ENCODE results near the gene HLA-DMB. TPM values are rescaled to one million over a fixed set of nuclear protein-coding genes. Genes with fewer than 3 reads are reported as not detected.
"Not testable (repeated sequence)": the region's sequence is repeated elsewhere in the genome, so short reads cannot be mapped to it uniquely, and the experiment has no call there.

HLA-DMB gene
- polyA plus RNA-seq, 4 donors = 70.0 to 77.3 (median 73.0) TPM

DNA sequence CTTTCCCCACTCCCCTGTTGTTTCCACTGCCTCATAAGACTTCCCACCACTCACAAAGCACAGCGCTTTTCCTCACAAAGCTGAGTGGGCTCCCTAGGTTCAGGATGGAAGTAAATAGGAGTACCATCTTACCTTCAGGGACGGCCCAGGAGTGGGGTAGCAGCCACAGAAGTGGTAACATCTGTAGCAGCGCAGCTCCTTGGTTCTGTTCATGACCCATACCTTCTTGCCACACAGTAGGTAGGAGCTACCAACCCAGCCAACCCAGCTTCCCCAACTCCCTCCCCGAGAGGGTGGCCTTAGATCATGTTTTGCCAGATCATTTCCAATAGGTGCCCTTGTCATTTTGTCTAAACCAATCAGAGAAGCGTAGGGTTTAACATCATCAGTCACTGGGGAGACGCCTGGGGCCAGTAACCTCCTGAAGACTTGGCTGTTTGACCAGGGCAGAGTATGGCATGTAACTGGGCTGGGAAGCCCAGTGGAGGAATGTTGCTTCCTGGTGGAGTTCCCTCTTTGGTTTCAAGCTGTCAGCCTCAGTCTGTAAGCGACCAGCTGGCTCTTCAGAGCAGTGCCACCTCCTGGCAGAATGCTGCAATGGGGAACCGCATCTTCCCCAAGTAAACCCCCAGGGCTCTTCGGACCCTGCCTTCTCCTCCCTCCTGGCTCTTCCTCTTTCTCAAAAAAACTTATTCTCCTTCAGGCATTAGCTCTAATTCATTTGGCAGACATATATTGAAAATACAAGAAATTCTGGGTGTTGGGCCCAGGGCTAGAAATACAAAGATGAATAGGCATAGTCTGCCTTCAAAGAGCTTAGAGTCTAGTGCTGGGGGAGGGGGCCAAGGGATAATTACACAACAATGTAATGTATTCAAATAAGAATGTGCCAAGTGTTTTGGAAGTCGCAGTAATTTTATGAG is 12.2 kb upstream of the HLA-DMB start, which contains the start of gene HLA-DMA:
HLA-DMA (minus strand) TSS at position 281 of the 923 bp plus-strand sequence; CDS start at position 220, 61 bp downstream.
- DNase-seq (ENCODE audit: low read depth in 4 of 4, low spot score in 3 of 4) = peak in 2 of 4 donors; percentile 62 to 65

DNA sequence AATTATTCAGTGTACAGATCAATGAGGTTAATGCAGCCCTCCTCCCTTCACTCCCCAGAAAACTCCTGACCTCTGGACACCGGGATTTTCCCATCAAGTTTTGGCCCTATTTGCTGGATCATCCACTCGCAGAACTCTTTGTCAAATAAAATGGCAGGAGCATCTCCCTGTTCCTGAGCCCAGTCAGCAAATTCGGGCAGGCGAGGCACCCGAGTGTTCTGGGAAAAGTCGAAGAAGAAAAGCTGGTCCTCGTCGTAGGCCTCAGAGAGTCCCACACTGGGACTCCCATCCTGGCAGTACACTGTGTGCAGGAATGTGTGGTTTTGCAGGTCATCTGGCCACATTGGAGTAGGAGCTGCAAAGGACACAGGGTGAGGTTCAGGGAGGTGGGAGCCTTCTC is 9.6 kb upstream of the HLA-DMB start:
- DNase-seq (ENCODE audit: low read depth in 4 of 4, low spot score in 3 of 4) = no peak

DNA sequence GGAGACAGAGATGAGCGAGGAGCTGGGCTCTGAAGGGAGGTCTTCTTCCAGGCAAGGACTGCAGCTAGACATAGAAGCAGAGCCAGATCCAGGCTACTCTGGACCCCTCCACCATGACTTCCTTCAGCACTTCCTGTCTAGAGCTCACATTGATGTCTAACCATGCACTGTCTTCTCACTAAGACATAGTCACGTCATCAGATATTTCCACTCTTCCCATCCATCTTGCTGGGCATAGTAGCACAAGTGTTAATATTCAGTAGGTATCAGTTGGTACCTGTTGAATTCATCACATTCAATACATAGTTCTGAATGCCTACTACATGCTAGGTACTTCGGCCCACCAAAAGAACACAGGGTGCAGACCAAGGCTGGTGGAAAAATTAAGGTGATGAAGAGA is 9.2 kb upstream of the HLA-DMB start:
- DNase-seq (ENCODE audit: low read depth in 4 of 4, low spot score in 3 of 4) = no peak

DNA sequence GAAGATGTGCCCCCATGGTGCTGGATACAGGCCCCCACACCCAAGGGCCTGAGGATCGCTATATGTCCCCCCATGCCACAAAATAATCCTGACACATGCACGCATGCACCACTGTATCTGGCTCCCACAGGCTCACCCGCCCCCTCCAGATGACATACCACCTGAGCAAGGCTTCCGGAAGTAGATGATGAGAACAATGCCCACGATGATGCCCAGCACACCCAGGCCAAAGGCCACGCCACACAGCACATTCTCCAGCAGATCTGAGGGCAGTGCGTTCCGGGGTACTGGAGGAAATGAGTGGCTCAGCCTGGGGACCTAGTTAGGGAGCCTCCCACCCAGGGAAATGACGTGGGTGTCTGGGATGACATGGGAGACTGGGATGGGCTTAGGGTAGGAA is 8.3 kb upstream of the HLA-DMB start:
- DNase-seq (ENCODE audit: low read depth in 4 of 4, low spot score in 3 of 4) = no peak

DNA sequence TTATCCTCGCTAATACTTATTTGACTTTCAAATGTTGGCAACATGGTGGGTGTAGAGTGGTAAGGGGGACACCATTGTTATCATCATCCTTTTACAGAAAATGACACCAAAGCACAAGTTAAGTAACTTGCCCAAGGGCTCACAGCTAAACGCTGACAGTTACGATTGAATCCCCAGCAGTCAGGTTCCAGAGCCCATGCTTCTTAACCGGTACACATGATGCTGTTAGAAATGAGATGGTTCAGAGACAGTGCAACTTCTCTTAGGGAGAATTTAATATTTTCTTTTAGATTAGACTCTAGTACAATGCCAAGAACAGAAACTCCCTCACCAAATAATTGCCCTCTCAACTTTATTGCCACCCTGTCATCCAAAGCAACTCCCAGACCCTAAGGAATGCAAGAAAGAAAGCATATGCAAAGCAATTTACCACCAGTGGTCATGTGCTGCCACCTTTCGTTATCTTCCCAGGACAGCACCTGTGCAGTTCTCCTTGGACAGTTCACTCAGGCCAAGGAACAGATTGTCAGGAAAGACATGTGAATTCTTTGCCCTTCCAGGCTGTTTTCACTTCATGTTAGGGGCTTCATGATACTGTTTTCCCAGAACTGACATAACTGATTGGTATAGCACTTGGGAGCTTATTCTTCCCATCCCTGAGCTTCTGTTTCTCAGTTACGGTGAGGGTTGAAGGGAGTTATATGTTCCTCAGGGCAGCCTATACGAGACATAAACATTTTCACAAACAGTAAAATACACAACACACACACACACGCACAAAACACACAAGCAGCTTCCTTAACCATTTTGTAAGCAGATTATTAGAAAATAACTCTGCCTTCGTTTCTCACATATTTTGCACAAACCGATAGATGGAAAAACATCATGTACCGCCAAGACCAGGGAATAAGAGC is 7.0 kb upstream of the HLA-DMB start:
- DNase-seq (ENCODE audit: low read depth in 4 of 4, low spot score in 3 of 4) = peak in 2 of 4 donors; percentile 57 to 65

DNA sequence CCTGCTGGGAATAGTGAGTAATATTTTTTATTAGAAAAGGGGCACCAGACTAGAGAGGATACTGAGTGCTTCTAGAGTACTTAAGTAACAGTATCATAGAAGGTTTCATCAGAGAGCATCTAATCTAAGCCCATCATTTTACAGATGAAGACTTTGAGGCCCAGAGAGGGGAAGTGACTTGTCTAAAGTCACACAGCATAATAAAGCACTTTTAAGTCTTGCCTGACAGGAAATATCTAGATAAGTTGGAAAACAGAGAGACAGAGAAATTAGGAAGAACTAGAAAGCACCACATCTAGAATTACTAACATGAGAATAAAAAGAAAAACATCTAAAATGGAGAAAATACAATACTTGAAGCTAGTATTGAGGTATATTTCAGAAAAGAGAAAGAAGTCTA is 6.1 kb upstream of the HLA-DMB start:
- DNase-seq (ENCODE audit: low read depth in 4 of 4, low spot score in 3 of 4) = no peak

DNA sequence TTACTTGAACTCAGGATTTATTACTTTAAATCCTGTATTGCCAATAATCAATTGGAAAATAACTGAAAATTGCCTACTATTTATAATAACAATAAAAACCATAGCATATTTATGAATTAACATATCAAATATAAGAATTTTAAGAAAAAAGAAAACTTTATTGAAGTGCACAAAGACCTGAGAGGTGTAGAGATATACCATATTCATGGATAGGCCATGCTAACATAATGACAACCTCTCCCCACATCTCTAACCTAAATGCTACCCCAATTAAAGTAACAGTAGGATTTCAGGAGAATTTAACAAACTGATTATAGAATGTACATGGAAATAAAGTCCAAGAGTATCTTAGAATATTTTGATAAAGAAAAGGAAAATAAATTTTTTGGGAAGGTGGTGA is 5.1 kb upstream of the HLA-DMB start:
- DNase-seq (ENCODE audit: low read depth in 4 of 4, low spot score in 3 of 4) = no peak

DNA sequence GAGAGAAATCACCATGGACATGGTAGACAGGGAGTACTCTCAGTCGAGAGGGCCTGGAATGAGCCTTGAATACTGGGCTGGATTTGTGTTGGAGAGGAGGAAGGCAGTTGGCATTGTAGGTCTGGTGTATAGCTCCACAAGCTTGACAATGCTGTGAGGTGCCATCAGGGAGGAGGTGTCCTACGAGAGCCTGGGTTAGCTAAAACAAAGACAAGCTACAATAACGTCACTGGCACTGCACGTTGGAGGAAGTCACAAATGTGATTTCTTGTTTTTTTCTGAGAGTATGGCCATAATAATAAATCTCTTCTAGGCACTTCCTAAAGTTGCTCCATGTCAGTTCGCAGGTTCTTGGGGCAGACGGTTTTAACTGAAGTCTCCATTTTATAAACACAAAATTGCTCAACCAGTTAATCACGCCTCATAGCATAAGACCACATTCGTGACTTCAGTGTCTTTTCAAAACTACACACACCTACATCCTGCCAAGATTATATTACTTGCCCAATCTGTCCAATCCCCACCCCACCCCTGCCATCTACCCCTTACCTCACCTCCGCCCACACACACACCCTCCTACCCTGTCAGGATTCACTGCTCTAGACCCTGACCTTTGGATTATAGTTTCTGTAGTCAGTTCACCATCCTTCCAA is 4.4 kb upstream of the HLA-DMB start:
- no peak for DNase-seq (ENCODE audit: low read depth in 4 of 4, low spot score in 3 of 4)

DNA sequence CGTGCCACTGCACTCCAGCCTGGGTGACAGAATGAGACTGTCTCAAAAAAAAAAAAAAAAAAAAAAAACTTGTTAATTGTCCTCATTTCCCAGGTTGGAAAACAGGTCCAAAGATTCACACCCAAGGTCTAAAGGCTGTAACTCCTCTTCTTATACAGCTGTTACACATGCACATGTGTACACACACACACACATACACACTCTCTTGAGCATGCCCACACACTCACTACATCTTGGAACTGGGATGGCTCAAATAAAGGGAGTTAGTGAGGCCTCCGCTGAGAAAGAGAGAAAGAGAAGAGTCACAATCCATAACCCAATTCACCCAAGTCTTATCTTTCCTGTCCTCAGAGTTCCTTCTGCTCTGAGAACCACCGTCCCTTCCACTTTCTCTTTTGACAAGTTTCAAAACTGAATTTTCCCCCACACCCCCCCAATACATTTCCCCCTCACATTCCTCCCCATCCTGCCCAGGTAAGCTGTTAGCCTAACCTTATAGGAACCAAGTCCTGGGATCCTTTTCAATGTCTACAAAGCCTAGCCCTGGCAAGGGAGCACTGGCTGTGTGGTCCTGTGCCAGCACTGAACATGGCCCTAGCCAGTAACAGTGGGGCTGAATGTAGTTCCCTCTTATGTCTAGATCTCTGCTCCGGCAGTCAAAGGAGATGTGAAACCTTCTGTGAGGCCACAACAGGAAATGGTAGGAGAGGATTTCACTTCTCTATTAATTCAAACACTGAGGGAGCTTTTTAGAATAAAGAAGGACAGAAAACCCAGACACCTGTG is 3.2 kb upstream of the HLA-DMB start:
- DNase-seq (ENCODE audit: low read depth in 4 of 4, low spot score in 3 of 4) = no peak

DNA sequence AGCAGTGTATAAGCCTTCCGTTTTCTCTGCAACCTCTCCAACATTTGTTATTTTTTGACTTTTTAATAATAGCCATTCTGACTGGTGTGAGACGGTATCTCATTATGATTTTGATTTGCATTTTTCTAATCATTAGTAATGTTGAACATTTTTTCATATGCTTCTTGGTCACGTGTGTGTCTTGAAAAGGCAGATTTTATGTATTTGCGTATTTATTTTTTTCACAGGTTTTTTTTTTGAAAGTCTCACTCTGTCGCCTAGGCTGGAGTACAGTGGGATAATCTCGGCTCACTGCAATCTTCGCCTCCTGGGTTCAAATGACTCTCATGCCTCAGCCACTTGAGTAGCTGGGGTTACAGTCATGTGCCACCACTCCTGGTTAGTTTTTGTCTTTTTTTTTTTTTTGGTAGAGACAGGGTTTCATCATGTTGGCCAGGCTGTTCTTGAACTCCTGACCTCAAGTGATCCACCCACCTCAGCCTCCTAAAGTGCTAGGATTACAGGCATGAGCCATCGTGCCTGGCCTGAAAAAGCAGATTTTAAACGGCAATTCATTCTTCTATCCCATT is 1.8 kb upstream of the HLA-DMB start:
- not testable (repeated sequence) for DNase-seq (ENCODE audit: low read depth in 4 of 4, low spot score in 3 of 4)

DNA sequence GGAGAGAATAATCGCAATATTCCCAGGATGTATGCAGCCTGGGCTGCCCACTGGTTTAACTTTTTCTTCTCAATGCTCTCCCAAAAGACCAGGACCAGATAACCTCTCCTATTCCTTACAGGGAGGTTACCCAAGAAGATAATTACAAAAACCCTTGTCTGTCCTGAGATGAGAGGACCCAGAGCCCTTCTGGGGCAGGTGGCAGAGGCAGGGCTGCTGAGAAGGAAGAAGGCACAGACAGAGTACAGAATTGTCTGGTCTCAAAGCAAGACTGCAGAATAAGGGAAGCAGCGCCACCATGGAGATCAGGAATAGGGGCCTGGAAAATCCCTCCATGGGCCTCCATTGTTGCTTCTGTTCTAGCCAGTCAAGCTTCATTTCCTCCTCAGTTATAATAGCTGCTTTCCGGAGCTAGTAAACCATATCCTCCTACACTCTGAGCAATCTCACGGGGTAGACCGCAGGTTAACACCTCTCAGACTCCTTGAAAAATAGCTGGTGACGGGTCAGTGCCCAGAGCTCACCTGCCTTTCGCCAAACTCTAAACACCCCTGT is 463 bp upstream of the HLA-DMB start:
- DNase-seq (ENCODE audit: low read depth in 4 of 4, low spot score in 3 of 4) = peak in 2 of 4 donors; percentile 71 to 72

DNA sequence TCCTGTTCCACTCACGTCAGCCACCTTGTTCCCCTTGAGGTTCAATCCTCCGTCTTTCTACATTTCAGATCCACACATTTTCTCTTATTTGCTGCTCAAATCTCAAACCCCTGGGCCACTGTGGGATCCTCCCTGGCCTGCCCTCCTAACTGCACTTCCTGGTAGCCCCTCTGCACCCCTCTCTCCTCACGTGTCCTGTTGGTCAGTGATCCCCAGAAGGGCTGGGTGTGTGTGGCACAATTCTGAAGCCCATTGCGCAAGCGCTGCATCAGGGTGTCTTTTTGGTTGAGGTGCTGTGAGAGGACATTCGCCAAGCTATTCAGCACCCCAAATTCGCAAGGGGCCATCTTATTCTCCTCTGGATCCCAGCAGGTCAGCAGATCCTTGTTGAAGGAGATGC is 2.3 kb downstream of the HLA-DMB start:
- DNase-seq (ENCODE audit: low read depth in 4 of 4, low spot score in 3 of 4) = no peak

DNA sequence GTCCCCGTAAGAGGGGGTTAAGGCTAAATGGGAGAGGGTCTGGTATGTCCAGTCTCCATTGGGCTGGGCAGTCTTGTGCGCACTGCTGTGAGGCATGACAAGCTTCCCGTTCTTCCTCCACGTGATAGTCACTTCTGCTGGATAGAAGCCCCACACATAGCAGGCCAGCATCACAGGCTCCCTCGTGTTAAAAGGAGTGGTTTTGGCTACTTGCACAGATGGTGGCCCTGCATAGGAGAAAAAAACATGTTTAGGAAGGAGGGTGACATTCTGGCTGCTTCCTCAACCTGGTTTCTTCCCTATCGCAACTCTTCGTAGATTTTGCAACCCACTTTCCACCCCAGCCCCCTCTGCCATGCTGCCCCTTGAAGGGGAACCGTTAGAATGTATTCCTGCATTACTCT is 3.6 kb downstream of the HLA-DMB start:
- DNase-seq (ENCODE audit: low read depth in 4 of 4, low spot score in 3 of 4) = no peak

DNA sequence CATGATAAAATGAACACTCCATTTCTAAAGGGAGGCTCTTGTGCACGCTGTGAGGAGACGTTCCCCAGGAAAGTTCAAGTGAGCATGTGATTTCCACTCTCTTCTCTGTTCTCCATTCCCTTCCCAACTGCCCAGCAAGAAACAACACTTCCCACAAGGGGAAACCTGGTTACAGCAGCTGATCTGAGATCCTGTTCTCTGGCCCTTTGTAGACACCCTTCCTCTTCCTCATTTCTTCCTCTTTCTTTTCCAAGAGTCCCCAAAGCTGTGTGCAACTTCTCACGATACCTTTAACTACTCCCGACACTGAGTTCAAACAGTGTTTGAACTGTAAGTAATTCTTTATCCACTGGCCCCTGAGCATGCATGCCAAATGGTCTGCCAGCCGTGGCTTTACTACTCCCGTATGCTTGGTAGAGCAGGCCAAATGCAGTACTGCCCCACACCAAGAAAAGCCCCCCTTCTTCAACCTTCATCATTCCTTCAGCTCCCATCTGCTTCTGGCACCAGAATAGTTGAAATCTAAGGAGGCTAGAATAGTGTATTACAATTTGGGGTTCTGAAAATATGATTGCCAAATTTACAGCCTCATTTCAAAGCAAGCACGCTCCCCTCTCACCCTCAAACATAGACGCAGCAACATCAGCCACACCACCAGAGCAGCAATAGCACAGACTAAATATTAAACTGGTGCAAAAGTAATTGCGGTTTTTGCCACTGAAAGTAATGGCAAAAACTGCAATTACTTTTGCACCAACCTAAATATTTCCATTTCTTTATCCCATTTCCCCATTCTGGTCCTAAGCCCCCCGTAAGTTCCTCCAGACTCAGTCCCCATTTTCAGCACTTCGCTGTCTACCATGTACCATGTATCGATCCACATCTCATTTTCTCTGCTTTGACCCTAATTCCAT is 4.3 kb downstream of the HLA-DMB start:
- DNase-seq (ENCODE audit: low read depth in 4 of 4, low spot score in 3 of 4) = peak in 1 of 4 donors; percentile 48

DNA sequence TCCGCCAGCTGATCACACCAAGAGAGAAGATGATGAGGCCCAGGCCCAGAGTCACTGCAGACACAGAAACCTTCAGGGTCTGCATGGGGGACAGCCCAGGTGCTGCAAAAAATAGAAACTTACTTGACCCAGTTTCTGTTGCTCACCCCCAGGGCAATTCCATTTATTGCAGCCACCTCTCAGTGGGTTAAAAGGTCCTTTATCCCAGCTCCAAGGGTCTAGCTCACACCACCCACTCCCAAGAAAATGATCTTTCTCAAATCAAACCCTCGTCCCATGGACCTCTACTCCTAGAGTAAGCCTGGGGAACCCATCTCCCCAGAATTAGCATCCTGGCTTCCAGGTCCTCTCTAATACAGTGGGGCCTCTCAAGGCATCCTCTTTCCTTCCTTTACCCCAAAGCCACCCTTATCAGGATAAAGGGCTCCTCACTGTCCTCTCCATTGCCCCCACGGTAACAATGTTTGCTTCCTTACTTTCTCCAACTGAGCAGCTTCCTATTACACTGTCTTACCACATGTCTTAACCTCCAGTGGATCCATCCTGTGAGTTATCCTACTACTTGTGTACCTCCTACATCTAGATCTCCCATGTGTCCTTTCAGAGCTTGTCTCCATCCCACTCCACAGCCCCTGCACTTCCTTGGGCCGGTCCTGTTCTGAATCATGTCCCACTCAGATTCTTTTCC is 5.1 kb downstream of the HLA-DMB start:
- DNase-seq (ENCODE audit: low read depth in 4 of 4, low spot score in 3 of 4) = no peak

DNA sequence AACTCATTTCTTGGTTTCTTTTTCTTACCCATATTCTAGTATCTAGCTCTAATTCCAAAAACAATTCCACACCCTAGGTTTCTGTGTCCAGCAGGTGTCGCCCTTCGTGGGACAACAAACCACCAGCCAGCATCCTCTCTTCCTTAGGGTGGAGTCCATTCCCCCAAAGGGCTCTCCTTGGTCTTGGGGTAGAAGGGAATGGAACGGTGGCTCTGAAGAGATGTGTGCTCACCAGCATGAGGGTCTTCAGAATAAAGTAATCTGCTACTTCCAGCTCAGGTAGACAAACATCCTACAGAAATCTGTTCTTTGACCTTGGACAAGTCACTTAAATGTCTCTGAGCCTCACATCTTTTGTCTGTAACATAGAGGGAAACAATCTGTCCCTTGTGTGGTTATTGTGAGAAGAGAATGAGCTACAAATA is 7.2 kb downstream of the HLA-DMB start:
- DNase-seq (ENCODE audit: low read depth in 4 of 4, low spot score in 3 of 4) = peak in 2 of 4 donors; percentile 37 to 51

DNA sequence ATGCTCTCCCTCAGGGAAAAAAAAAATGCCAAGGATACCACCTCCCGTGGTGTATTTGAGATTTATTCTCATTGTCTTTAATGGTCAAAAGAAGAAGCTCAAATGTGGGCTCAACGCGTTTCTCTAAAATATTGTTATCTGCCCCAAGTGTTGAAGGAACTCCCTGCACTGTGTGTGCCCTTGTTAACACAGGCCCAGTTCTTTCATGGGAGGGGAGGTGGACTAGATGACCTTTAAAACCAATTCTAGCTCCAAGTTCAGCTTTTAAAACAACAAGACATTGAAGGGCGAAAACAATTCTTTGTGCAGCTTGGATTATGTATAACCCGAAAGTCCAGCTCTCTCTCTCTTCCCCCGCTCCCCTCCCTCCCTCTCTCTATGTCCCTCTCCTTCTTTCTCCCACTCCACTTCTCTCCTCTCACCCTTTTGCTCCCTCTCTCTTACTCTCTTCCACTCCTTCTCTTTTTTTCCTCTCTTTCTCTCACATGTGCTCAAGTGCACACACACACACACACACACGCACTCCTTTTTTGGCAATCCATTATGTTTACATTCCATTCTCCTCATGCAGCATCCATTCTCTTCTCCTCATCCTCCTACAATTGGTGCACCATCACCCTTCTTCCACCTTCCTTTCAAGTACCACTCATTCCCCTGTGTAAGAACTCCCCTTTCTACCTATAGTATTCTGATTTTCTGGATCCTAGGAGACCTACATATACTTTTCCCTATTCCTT is 8.5 kb downstream of the HLA-DMB start:
- DNase-seq (ENCODE audit: low read depth in 4 of 4, low spot score in 3 of 4) = no peak

Measured in right renal pelvis (tissue), 4 donors.